Astrocyte (in vitro differentiated cells and primary cell): ENCODE data around the gene DYTN. TPM values are rescaled to one million over a fixed set of nuclear protein-coding genes. Genes with fewer than 3 reads are reported as not detected.
"Not testable (repeated sequence)": the region's sequence is repeated elsewhere in the genome, so short reads cannot be mapped to it uniquely, and the experiment has no call there.

Source experiments
- DNase-seq: peaks from one replicate; pipeline ENCODE4 v3.0.0-alpha.2; 2010; ENCODE audit warnings: low read depth
- FAIRE-seq: peaks from 2 replicates; lab custom pipeline; 2011; peaks lifted over from hg19 to GRCh38; lab: Jason Lieb, UNC
- H2AFZ ChIP-seq: 2 replicates; pipeline ENCODE4 v1.6.0; 2012; ENCODE audit warnings: low read depth, low read length, inconsistent platforms
- H3K27ac ChIP-seq: 2 replicates; pipeline ENCODE4 v1.5.1; 2011; ENCODE audit warnings: low read depth, low read length, inconsistent platforms
- H3K27me3 ChIP-seq: 2 replicates; pipeline ENCODE4 v1.6.0; 2011; ENCODE audit warnings: low read length, inconsistent platforms; ENCODE audit not compliant: insufficient read depth
- H3K36me3 ChIP-seq: 2 replicates; pipeline ENCODE4 v1.5.1; 2011; ENCODE audit warnings: low read length, inconsistent platforms; ENCODE audit not compliant: insufficient read depth
- H3K4me1 ChIP-seq: 2 replicates; pipeline ENCODE4 v1.5.1; 2011; ENCODE audit warnings: low read length, inconsistent platforms; ENCODE audit not compliant: insufficient read depth
- H3K4me2 ChIP-seq: 2 replicates; pipeline ENCODE4 v1.6.0; 2012; ENCODE audit warnings: low read length, inconsistent platforms
- H3K4me3 ChIP-seq: 2 replicates; pipeline ENCODE4 v1.5.1; 2011; ENCODE audit warnings: low read depth, mild to moderate bottlenecking, low read length, inconsistent platforms; ENCODE audit not compliant: insufficient read depth
- H3K79me2 ChIP-seq: 2 replicates; pipeline ENCODE4 v1.6.0; 2012; ENCODE audit warnings: mild to moderate bottlenecking, low read length, inconsistent platforms; ENCODE audit not compliant: insufficient read depth
- H3K9ac ChIP-seq: 2 replicates; pipeline ENCODE4 v1.6.0; 2012; ENCODE audit warnings: mild to moderate bottlenecking, low read length, inconsistent platforms
- H3K9me3 ChIP-seq: 2 replicates; pipeline ENCODE4 v1.5.1; 2012; ENCODE audit warnings: low read depth, mild to moderate bottlenecking, low read length, inconsistent platforms; ENCODE audit not compliant: insufficient read depth
- H4K20me1 ChIP-seq: 2 replicates; pipeline ENCODE4 v1.6.0; 2012; ENCODE audit warnings: low read length, inconsistent platforms; ENCODE audit not compliant: insufficient read depth
- H3K27ac Mint-ChIP-seq: one replicate; pipeline ENCODE4 v1.8.0; 2021; ENCODE audit warnings: mild to moderate bottlenecking, mixed read lengths; ENCODE audit not compliant: unreplicated experiment
- H3K27me3 Mint-ChIP-seq: one replicate; pipeline ENCODE4 v1.8.0; 2021; ENCODE audit warnings: low read depth, mixed read lengths; ENCODE audit not compliant: unreplicated experiment
- H3K36me3 Mint-ChIP-seq: one replicate; pipeline ENCODE4 v1.8.0; 2021; ENCODE audit warnings: low read depth, mixed read lengths; ENCODE audit not compliant: unreplicated experiment
- H3K4me1 Mint-ChIP-seq: one replicate; pipeline ENCODE4 v1.8.0; 2021; ENCODE audit warnings: low read depth, mixed read lengths; ENCODE audit not compliant: unreplicated experiment
- H3K4me3 Mint-ChIP-seq: one replicate; pipeline ENCODE4 v1.8.0; 2021; ENCODE audit warnings: mild to moderate bottlenecking, moderate library complexity, mixed read lengths; ENCODE audit not compliant: unreplicated experiment
- H3K9me3 Mint-ChIP-seq: one replicate; pipeline ENCODE4 v1.8.0; 2021; ENCODE audit warnings: mild to moderate bottlenecking, mixed read lengths; ENCODE audit not compliant: unreplicated experiment
- EZH2 ChIP-seq: IDR thresholded peaks from 2 replicates; pipeline ENCODE4 v1.6.1; 2012; ENCODE audit warnings: mild to moderate bottlenecking, low read length, inconsistent platforms; ENCODE audit not compliant: insufficient read depth
- total RNA-seq: library from RNA; stranded (reverse); gene quantifications from 2 replicates; pipeline ENCODE4 v1.2.1, GENCODE V29; 2021
- TF ChIP-seq, protein P1 (sequence below): IDR thresholded peaks from 2 replicates; pipeline ENCODE4 v1.5.1; 2011; ENCODE audit warnings: low read depth, mild to moderate bottlenecking, inconsistent platforms, low read length, moderate library complexity; ENCODE audit not compliant: insufficient read depth

The DYTN gene
- total RNA-seq, 1 donor from 2014 or later: not detected

DNA sequence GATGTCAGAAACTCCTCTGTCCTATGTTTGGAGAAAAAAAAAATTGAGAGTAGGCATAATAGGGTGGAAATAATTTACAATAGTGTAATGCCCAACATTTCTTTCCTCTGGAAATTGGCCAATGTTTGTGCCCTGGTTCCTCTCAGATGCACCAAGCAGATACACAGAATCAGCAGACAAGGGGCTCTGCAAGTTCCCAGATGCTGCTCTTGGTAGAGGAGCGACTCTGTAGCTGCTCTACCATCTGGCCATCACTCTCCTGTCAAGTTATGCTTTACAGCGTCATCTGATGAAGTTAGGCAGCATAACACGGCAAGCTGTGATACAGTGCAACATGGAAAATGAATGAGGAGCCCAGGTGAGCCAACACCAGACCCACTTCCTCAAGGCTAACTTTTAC lies 1.6 kb downstream of the DYTN start:
- Mint-ChIP-seq H3K4me1 (peaks cover 2% of the 10 kb centered on the region), H3K36me3 (no peaks in the 10 kb centered on the region), H3K27ac (no peak overlapping the region), H3K4me3 (no peak overlapping the region), H3K27me3 (peaks cover 5% of the 10 kb centered on the region), H3K9me3 (no peaks in the 10 kb centered on the region)
- TF ChIP-seq, protein P1, sequence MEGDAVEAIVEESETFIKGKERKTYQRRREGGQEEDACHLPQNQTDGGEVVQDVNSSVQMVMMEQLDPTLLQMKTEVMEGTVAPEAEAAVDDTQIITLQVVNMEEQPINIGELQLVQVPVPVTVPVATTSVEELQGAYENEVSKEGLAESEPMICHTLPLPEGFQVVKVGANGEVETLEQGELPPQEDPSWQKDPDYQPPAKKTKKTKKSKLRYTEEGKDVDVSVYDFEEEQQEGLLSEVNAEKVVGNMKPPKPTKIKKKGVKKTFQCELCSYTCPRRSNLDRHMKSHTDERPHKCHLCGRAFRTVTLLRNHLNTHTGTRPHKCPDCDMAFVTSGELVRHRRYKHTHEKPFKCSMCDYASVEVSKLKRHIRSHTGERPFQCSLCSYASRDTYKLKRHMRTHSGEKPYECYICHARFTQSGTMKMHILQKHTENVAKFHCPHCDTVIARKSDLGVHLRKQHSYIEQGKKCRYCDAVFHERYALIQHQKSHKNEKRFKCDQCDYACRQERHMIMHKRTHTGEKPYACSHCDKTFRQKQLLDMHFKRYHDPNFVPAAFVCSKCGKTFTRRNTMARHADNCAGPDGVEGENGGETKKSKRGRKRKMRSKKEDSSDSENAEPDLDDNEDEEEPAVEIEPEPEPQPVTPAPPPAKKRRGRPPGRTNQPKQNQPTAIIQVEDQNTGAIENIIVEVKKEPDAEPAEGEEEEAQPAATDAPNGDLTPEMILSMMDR: no peak
- no peak for TF ChIP-seq EZH2
- Histone ChIP-seq H2AFZ (no peak overlapping the region), H3K36me3 (no peaks in the 10 kb centered on the region), H3K4me2 (no peak overlapping the region), H3K4me3 (no peak overlapping the region), H3K27ac (no peak overlapping the region), H3K27me3 (no peaks in the 10 kb centered on the region), H3K9ac (no peak overlapping the region), H3K79me2 (no peaks in the 10 kb centered on the region), H4K20me1 (no peaks in the 10 kb centered on the region), H3K4me1 (no peaks in the 10 kb centered on the region), H3K9me3 (no peaks in the 10 kb centered on the region)
- DNase-seq (no peak), FAIRE-seq (no peak)

DNA sequence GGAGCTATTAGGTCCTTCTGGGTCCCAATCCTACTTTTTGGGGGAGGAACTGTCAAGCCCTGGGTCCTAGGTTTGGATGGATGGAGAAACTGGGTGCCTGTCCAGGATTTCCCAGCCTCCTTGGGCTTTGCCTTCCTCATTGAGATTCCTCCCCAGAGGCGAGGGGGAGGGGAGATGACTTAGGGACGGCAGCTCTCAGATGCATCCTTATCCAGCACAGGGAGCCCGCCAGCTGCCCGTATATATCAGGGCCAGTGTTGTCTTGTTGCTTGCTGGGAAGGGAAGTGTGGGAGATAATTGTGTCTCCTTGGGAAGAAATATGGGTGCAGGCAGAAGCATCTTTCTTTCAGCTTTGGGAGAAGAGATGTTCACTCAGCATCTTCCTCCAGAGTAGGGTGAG lies 3.0 kb downstream of the DYTN start:
- not testable (repeated sequence) for H3K9me3 ChIP-seq, H3K4me1 ChIP-seq, H3K4me1 Mint-ChIP-seq, H2AFZ ChIP-seq, FAIRE-seq, H3K27me3 ChIP-seq, H3K9ac ChIP-seq, H3K27ac Mint-ChIP-seq, H3K27ac ChIP-seq, H3K4me3 Mint-ChIP-seq, H3K36me3 Mint-ChIP-seq, H3K79me2 ChIP-seq, H3K36me3 ChIP-seq, H3K9me3 Mint-ChIP-seq, DNase-seq, H4K20me1 ChIP-seq, H3K4me3 ChIP-seq, H3K4me2 ChIP-seq, H3K27me3 Mint-ChIP-seq

DNA sequence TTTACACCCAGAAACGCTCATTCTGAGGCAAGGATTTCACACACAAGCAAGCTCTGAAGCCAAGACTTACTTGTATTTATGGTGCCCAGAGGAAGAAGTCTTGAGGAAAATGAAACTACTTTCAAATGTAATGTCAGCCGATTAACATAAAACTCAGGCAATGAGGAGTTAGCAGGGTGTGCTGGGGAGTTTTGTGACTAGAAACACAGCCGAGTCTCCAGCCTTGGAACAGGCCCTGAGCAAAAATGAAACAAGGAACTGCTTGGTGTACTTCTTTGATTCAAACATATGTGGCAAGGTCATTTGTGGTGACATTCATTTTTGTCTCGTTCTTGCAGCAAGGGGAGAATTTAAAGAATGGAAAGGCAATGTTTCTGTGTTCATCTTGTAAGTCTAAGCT lies 4.5 kb downstream of the DYTN start:
- H3K27ac Mint-ChIP-seq: no peak overlapping the region
- no peaks in the 10 kb centered on the region for H3K4me1 Mint-ChIP-seq
- no peak overlapping the region for H3K27ac ChIP-seq
- FAIRE-seq (no peak), DNase-seq (no peak)
- H3K4me3 Mint-ChIP-seq: no peak overlapping the region
- H3K27me3 Mint-ChIP-seq: peaks cover 5% of the 10 kb centered on the region
- H3K9ac ChIP-seq: no peak overlapping the region
- no peaks in the 10 kb centered on the region for H3K9me3 ChIP-seq
- H3K36me3 Mint-ChIP-seq: no peaks in the 10 kb centered on the region
- no peaks in the 10 kb centered on the region for H3K79me2 ChIP-seq
- no peaks in the 10 kb centered on the region for H3K4me1 ChIP-seq
- H2AFZ ChIP-seq: no peak overlapping the region
- no peaks in the 10 kb centered on the region for H3K36me3 ChIP-seq
- no peak overlapping the region for H3K4me3 ChIP-seq
- no peaks in the 10 kb centered on the region for H3K9me3 Mint-ChIP-seq
- no peak for TF ChIP-seq EZH2
- TF ChIP-seq, protein P1: no peak
- no peak overlapping the region for H3K4me2 ChIP-seq
- no peaks in the 10 kb centered on the region for H3K27me3 ChIP-seq
- no peaks in the 10 kb centered on the region for H4K20me1 ChIP-seq
